GDM1 (cell line): ENCODE measurements around the gene TTC33.
"Not testable (repeated sequence)": the region's sequence is repeated elsewhere in the genome, so short reads cannot be mapped to it uniquely, and the experiment has no call there.

Experiments
- DNase-seq: peaks from one replicate; lab custom pipeline; 2025; lab: John Stamatoyannopoulos, UW

Gene TTC33

GRCh38 chr5:40653221-40654022 lies 102.3 kb downstream of the TTC33 start:
- DNase-seq = no peak

- DNase-seq = no peak
Measured at GRCh38 chr5:40652441-40653220, 103.1 kb downstream of the TTC33 start.

GRCh38 chr5:40651201-40651600 lies 104.6 kb downstream of the TTC33 start:
- DNase-seq = no peak

- no peak for DNase-seq
Measured at GRCh38 chr5:40649463-40650030, 106.2 kb downstream of the TTC33 start.

- no peak for DNase-seq
Measured at GRCh38 chr5:40648150-40648549, 107.6 kb downstream of the TTC33 start.

DNA sequence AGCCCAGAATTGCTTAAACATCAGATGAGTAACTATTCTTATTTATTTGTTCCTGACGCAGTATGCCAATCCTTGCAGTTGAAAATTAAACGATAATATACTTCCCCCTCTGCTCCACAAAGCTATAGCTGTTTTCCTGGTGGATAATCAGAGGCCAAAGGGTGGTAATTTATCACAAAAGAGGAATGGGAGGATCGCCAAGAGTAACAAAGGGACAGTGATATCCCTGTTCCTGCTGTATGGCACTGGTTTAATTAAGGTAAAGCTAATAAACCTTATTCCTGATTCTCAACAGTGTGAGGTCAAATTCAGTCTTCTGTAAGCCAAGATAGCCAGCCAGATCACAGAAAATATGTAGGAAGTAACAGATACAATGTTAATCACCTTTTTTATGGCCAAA lies 109.5 kb downstream of the TTC33 start:
- DNase-seq = no peak

DNA sequence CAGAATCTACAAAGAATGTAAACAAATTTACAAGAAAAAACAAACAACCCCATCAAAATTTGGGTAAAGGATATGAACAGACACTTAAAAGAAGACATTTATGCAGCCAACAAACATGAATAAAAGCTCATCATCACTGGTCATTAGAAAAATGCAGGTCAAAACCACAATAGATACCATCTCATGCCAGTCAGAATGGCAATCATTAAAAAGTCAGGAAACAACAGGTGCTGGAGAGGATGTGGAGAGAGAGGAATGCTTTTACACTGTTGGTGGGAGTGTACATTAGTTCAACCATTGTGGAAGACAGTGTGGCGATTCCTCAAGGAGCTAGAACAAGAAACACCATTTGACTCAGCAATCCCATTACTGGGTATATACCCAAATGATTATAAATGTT lies 116.2 kb downstream of the TTC33 start:
- DNase-seq = not testable (repeated sequence)

- no peak for DNase-seq
Measured at GRCh38 chr5:40634593-40634992, 121.2 kb downstream of the TTC33 start.

DNA sequence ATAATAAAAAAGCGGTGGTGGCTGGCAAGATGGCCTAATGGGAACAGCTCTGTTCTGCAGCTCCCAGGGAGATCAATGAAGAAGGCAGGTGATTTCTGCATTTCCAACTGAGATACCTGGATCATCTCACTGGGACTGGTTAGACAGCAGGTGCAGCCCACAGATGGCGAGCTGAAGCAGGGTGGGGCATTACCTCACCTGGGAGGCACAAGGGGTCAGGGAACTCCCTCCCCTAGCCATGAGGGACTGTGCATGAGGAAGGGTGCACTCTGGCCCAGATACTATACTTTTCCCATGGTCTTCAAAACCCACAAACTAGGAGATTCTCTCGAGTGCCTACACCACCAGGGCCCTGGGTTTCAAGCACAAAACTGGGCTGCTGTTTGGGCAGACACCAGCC lies 121.6 kb downstream of the TTC33 start:
- no peak for DNase-seq

DNA sequence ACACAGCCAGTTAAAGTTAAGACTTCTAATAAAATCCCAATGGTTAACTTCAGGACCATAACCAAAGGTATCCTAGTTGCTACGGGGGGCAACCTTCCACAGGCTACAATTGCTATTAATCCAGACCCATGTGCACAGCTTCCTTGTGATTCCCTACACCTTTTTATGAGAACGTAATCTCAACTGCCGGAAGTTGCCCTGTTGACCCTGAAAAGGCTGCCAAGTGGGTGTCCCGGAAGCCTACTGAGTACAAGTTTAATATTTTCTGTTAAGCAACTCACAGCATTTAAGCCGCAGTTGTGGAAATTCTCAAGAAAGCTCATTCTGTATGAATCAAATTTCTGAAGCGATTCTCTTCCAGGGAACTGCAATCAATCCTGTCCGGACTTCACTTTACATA lies 124.5 kb downstream of the TTC33 start:
- DNase-seq = no peak

GRCh38 chr5:40630126-40630525 lies 125.6 kb downstream of the TTC33 start:
- peak; percentile 7 for DNase-seq

- DNase-seq = no peak
Measured at GRCh38 chr5:40628407-40628806, 127.4 kb downstream of the TTC33 start.

DNA sequence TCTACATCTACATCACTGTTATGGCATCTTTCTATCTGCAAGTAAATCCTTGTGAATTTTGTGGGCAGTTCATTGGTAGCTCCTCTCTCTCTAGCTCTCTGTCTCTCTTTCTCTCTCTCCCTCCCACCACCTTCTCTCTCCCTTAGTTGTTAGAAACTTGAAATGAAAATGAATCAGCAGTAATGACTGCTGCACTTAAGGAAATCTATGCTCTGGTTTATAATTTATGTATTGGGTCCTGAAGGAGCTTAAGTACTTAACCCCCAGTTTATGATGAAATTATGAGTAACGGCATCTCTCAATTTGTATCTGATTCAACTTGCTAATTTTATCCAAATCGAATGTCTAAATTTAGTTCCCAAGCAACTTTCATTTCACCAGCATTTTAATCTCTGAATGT lies 128.1 kb downstream of the TTC33 start:
- DNase-seq = no peak

GRCh38 chr5:40626801-40627200 lies 129.0 kb downstream of the TTC33 start:
- DNase-seq = no peak

GRCh38 chr5:40623480-40624420 lies 132.0 kb downstream of the TTC33 start:
- DNase-seq = no peak

DNA sequence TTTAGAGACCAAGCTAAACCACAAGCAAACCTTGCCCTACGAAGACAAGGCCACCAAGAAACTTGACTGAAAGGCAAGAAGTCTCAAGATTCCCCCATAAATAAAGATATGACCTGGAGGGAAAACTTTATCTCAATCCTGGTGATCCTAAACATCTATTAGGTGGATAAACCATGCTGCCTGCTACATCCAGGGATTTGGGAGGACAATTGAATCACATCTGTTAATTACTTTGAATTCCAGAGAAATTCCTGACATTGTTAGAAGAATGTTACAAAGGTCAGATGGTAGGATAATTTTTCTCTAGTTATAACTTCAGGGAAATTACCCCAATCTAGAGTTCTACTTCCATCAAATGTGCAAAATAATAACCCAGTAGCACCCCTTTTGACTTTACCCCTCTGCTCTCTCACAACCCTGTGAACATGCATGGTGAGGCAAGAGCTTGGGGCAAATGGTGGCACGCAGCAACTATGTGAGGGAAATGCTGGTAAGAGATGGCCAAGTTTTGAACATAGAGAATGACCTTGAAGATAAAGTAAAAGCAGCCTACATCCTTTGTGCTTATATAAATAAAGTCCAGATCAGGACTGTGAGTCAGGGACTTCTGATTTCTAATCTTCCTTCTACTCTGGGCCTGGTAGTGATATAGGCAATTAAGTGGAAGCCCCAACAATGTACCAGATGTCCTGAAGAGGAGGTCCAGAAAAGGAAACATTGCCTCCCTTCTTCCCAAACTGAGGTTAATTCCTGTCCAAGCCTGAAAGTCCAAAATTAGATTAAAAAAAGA lies 133.1 kb downstream of the TTC33 start:
- no peak for DNase-seq

GRCh38 chr5:40619421-40619820 lies 136.3 kb downstream of the TTC33 start:
- no peak for DNase-seq

- DNase-seq = no peak
Measured at GRCh38 chr5:40618926-40619325, 136.8 kb downstream of the TTC33 start.

DNA sequence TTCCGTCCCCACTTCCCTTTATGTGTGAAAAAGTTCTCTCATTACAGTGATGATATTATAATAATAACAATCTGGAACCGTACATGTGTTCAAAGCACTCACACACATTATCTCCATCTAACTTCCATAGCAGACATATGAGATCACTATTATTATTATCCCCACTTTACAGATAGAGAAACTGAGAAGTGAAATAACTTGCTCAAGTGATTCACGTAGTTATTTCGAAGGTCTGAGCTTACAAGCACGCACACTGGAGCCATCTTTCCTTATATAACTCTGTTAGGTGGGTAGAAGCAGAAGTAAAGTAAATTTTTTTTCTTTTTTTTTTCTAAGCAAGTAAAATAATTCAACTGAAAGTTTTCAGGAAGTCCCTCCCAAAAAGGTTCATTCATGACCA lies 139.0 kb downstream of the TTC33 start:
- DNase-seq = no peak

GRCh38 chr5:40615586-40616170 lies 140.1 kb downstream of the TTC33 start:
- no peak for DNase-seq
